ENCODE results near the gene MINDY2. TPM values are rescaled to one million over a fixed set of nuclear protein-coding genes. Genes with fewer than 3 reads are reported as not detected.

The MINDY2 gene
- total and polyA plus RNA-seq, 2 of the 8 experiments (the other 6 are each of a cell fraction or from before 2014, with no cell fraction given) = 3.1 to 25.7 TPM

GRCh38 chr15:58785355-58785754 lies 14.3 kb downstream of the MINDY2 start (continued):
- TF ChIP-seq GABPA (IDR thresholded peaks at IDR 0.05; ENCODE audit: borderline replicate concordance, insufficient read depth, low read length) (no peak), HDAC6 (IDR thresholded peaks at IDR 0.05; ENCODE audit: low read depth, low read length) (no peak), NRF1 (IDR thresholded peaks at IDR 0.05; ENCODE audit: low read depth, low read length) (no peak), CREB1 (IDR thresholded peaks at IDR 0.05) (no peak), TBP (IDR thresholded peaks at IDR 0.05; ENCODE audit: low read depth, low read length) (no peak), KDM4A (IDR thresholded peaks at IDR 0.05; ENCODE audit: low read depth, low read length, severe bottlenecking) (no peak), CBX5 (IDR thresholded peaks at IDR 0.05; ENCODE audit: low read depth, low read length) (no peak)

Measured in H1 (cell line).